Psoas muscle (tissue), 8 donors: Measurements from ENCODE around the gene FIBIN. TPM values are rescaled to one million over a fixed set of nuclear protein-coding genes. Genes with fewer than 3 reads are reported as not detected.
"Not testable (repeated sequence)": the region's sequence is repeated elsewhere in the genome, so short reads cannot be mapped to it uniquely, and the experiment has no call there.

Source experiments
- ATAC-seq, 4 donors: fragments of 200-7000 bp; cut with Tn5 transposase; one replicate each; pipeline ENCODE4 v1.9.1; 2020; ENCODE audit warnings: moderate library complexity in 3 of 4, mild to moderate bottlenecking in 2 of 4
- DNase-seq, 2 donors: peaks; one replicate each; pipeline ENCODE4 v3.0.0-alpha.2; 2020
- H3K27ac ChIP-seq: fragments of 200-600 bp; one replicate; pipeline ENCODE4 v1.8.0; 2022
- H3K27me3 ChIP-seq, 3 donors: fragments of 200-600 bp in 1 of 3; one replicate each; pipeline versions ENCODE4 v1.6.1 to v1.8.0; 2013 to 2022; ENCODE audit warnings: low read length in 2 of 3, mild to moderate bottlenecking in 2 of 3, moderate library complexity in 1 of 3; ENCODE audit not compliant: insufficient read depth in 3 of 3
- H3K36me3 ChIP-seq, 2 donors: fragments of 200-600 bp in 1 of 2; one replicate each; pipeline versions ENCODE4 v1.6.1 to v1.8.0; 2013 to 2022; ENCODE audit warnings: low read depth in 1 of 2, mild to moderate bottlenecking in 1 of 2, moderate library complexity in 1 of 2; ENCODE audit not compliant: insufficient read depth in 1 of 2
- H3K4me1 ChIP-seq: fragments of 200-600 bp; one replicate; pipeline ENCODE4 v1.8.0; 2022
- H3K4me3 ChIP-seq: fragments of 200-600 bp; one replicate; pipeline ENCODE4 v1.8.0; 2022; ENCODE audit warnings: mild to moderate bottlenecking
- H3K9me3 ChIP-seq: fragments of 200-600 bp; one replicate; pipeline ENCODE4 v1.8.0; 2022
- CTCF ChIP-seq: fragments of 200-600 bp; IDR thresholded peaks from one replicate; pipeline ENCODE4 v1.8.0; 2022; ENCODE audit warnings: antibody characterized with exemption
- WGBS, 3 donors: extraction: QIAGEN DNeasy Blood & Tissue Kit; methylation state at CpG; one replicate each; pipeline versions ENCODE4 v1.1.6 to v1.1.7; 2013; 5-methylcytosine and 5-hydroxymethylcytosine counted together
- intact Hi-C, 2 donors: fragments of 100-400 bp; cut with DNase I; formaldehyde crosslinking; loops; one replicate each; pipeline versions ENCODE4 v1.11.0 to v1.14.2; 2022
- polyA plus RNA-seq, 3 donors: library from polyadenylated mRNA; stranded (reverse); fragments of 200-250 nt; gene quantifications; one replicate each; pipeline ENCODE4 v1.2.3, GENCODE V29; 2013
- total RNA-seq, 4 donors: library from RNA; stranded (reverse); fragmentation: NEBNext Ultra II Directional in 2 of 4; extraction: Animal tissue kit (Norgen Biotek cat#: 25700) in 2 of 4; gene quantifications; one replicate each; pipeline versions ENCODE4 v1.2.1 to v1.2.4, GENCODE V29; 2021 to 2023
- donor health status: healthy with polysubstance abuse.
- donor health status: DM: no; HTN: no; CAD: no; lungs with moderate emphysema.
- donor health status: Bipolar disorder and iron deficiency.
- donor health status: healthy.
- donor health status: DM: yes; HTN: yes; CAD: no.
- donor health status: DM: no; HTN: no; CAD: no.
- donor health status: DM: no; HTN: no; CAD: no.
- donor health status: DM: yes; HTN: yes; CAD: no.

FIBIN gene
- total and polyA plus RNA-seq, 7 donors, result 3.0 to 8.9 (median 4.9) TPM

DNA sequence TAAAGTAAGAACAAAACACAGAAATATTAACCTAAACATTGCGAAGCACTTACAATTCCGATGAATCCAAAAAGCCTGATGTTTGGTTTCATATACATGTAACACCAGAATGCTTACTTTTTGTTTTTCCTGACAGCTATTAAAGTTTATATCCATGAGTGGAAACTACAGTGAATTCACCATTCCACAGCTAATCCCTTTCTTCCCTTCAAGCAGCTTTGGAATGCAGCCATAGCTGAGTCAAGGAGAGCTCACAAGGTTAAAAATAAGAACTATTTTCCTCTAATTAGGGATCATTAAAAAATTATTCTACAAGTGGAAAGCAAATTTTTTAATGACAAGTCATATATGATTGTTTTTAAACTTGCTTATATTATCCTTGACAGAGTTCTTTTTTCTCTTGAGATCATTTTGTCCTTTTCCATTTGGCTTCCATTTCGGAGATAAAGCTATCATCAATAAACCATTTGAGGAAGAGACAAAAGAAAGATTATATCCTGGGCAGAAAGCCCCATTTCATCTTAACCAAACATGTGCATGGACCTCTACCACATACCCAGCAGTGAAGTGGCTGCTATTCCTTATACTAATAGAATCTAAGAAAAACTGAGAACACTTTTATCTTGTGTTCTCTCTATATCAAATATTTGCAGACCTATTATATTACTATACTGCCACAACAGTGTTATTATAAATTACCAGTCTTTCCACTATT is 19.7 kb upstream of the FIBIN start:
- Histone ChIP-seq H3K9me3 (no peaks in the 10 kb centered on the region), H3K4me3 (no peak overlapping the region), H3K27me3 (no peaks in the 10 kb centered on the region), H3K36me3 (no peaks in the 10 kb centered on the region), H3K4me1 (no peaks in the 10 kb centered on the region), H3K27ac (no peak overlapping the region)
- intact Hi-C loops, result no loop called here
- DNase-seq (no peak), ATAC-seq (no peak)
- no peak for TF ChIP-seq CTCF
- WGBS, 3 donors, result 44 to 54% (median 49%) methylated on average over 3 of the region's 3 CpGs

GRCh38 chr11:26974996-26975395 is 18.9 kb upstream of the FIBIN start:
- ATAC-seq (no peak), DNase-seq (no peak)
- Histone ChIP-seq H3K4me3 (no peak overlapping the region), H3K9me3 (no peaks in the 10 kb centered on the region), H3K27me3 (no peaks in the 10 kb centered on the region), H3K36me3 (no peaks in the 10 kb centered on the region), H3K4me1 (no peaks in the 10 kb centered on the region), H3K27ac (no peak overlapping the region)
- TF ChIP-seq CTCF, result no peak
- WGBS, 3 donors, result 47 to 55% (median 49%) methylated on average over 2 of the region's 2 CpGs
- intact Hi-C loops, result no loop called here

- no peak for ATAC-seq
- H3K27ac ChIP-seq, result no peak overlapping the region
- no peak overlapping the region for H3K4me3 ChIP-seq
- intact Hi-C loops, result no loop called here
- H3K9me3 ChIP-seq, result peaks cover 4% of the 10 kb centered on the region
- no peak for TF ChIP-seq CTCF
- WGBS, 3 donors, result 70 to 76% (median 71%) methylated on average over 5 of the region's 5 CpGs
- no peaks in the 10 kb centered on the region for H3K27me3 ChIP-seq
- no peaks in the 10 kb centered on the region for H3K4me1 ChIP-seq
- DNase-seq, result no peak
- no peaks in the 10 kb centered on the region for H3K36me3 ChIP-seq
These were observed 17.5 kb upstream of the FIBIN start for GRCh38 chr11:26976389-26976788.

GRCh38 chr11:26977209-26977608 is 16.7 kb upstream of the FIBIN start:
- DNase-seq, ATAC-seq, intact Hi-C loops, H3K27ac ChIP-seq, H3K9me3 ChIP-seq, H3K27me3 ChIP-seq, H3K36me3 ChIP-seq, H3K4me1 ChIP-seq, H3K4me3 ChIP-seq: not testable (repeated sequence)
- 91 to 93% (median 92%) methylated on average over 12 to 15 of the region's 15 CpGs for WGBS, 3 donors

GRCh38 chr11:26983645-26984044 is 10.3 kb upstream of the FIBIN start:
- DNase-seq, result no peak
- no peak for ATAC-seq
- Histone ChIP-seq H3K9me3 (peaks cover 4% of the 10 kb centered on the region), H3K4me1 (no peaks in the 10 kb centered on the region), H3K36me3 (no peaks in the 10 kb centered on the region), H3K27me3 (no peaks in the 10 kb centered on the region), H3K27ac (no peak overlapping the region), H3K4me3 (no peak overlapping the region)
- intact Hi-C loops, result no loop called here
- TF ChIP-seq CTCF, result no peak
- 44 to 52% (median 47%) methylated on average over 6 of the region's 6 CpGs for WGBS, 3 donors
